Measurements from ENCODE around the gene PWWP2B. TPM values are rescaled to one million over a fixed set of nuclear protein-coding genes. Genes with fewer than 3 reads are reported as not detected.
"Not testable (repeated sequence)": the region's sequence is repeated elsewhere in the genome, so short reads cannot be mapped to it uniquely, and the experiment has no call there.

The PWWP2B gene
- total RNA-seq, 1 donor from 2014 or later, result 13.3 TPM

- no peak for ATAC-seq
- no peak for DNase-seq (ENCODE audit: low spot score)
- intact Hi-C loops (cut with DNase I), result no loop called here
These were observed 37.5 kb downstream of the PWWP2B start for GRCh38 chr10:132434405-132435005.

- intact Hi-C loops (cut with DNase I); DNase-seq (ENCODE audit: low spot score): not testable (repeated sequence)
These were observed 38.3 kb downstream of the PWWP2B start for GRCh38 chr10:132435320-132435719.

GRCh38 chr10:132436096-132436495 is 39.1 kb downstream of the PWWP2B start:
- intact Hi-C loops (cut with DNase I); ATAC-seq; DNase-seq (ENCODE audit: low spot score): not testable (repeated sequence)

More at GRCh38 chr10:132435320-132435719, 38.3 kb downstream of the PWWP2B start:
- ATAC-seq, result not testable (repeated sequence)

- DNase-seq (ENCODE audit: low spot score) (no peak), ATAC-seq (no peak)
- intact Hi-C loops (cut with DNase I), result no loop called here
These were observed 39.9 kb downstream of the PWWP2B start for GRCh38 chr10:132436861-132437410.

- no peak for ATAC-seq
- DNase-seq (ENCODE audit: low spot score), result no peak
- intact Hi-C loops (cut with DNase I), result no loop called here
These were observed 40.5 kb downstream of the PWWP2B start for GRCh38 chr10:132437541-132437950.

GRCh38 chr10:132438091-132439024 is 41.4 kb downstream of the PWWP2B start:
- DNase-seq (ENCODE audit: low spot score) (no peak), ATAC-seq (peak; percentile 42)
- intact Hi-C loops (cut with DNase I), result no loop called here

GRCh38 chr10:132439025-132439388 is 42.0 kb downstream of the PWWP2B start:
- intact Hi-C loops (cut with DNase I), result no loop called here
- DNase-seq (ENCODE audit: low spot score) (no peak), ATAC-seq (peak; percentile 15)

- DNase-seq (ENCODE audit: low spot score) (no peak), ATAC-seq (no peak)
- intact Hi-C loops (cut with DNase I), result no loop called here
These were observed 42.6 kb downstream of the PWWP2B start for GRCh38 chr10:132439424-132440163.

- intact Hi-C loops (cut with DNase I), result no loop called here
- no peak for ATAC-seq
- no peak for DNase-seq (ENCODE audit: low spot score)
These were observed 44.0 kb downstream of the PWWP2B start for GRCh38 chr10:132440791-132441565.

- intact Hi-C loops (cut with DNase I), result no loop called here
- DNase-seq (ENCODE audit: low spot score), result no peak
- no peak for ATAC-seq
These were observed 45.0 kb downstream of the PWWP2B start for GRCh38 chr10:132441818-132442524.

GRCh38 chr10:132442636-132443035 is 45.6 kb downstream of the PWWP2B start:
- intact Hi-C loops (cut with DNase I), result no loop called here
- DNase-seq (ENCODE audit: low spot score), result no peak
- no peak for ATAC-seq

GRCh38 chr10:132443605-132443982 is 46.6 kb downstream of the PWWP2B start:
- ATAC-seq, result no peak
- intact Hi-C loops (cut with DNase I), result no loop called here
- no peak for DNase-seq (ENCODE audit: low spot score)

GRCh38 chr10:132443983-132444876 is 47.2 kb downstream of the PWWP2B start:
- DNase-seq (ENCODE audit: low spot score) (no peak), ATAC-seq (no peak)
- intact Hi-C loops (cut with DNase I), result no loop called here

GRCh38 chr10:132444877-132445351 is 47.9 kb downstream of the PWWP2B start:
- DNase-seq (ENCODE audit: low spot score), result no peak
- no peak for ATAC-seq
- intact Hi-C loops (cut with DNase I), result no loop called here

GRCh38 chr10:132445516-132446194 is 48.7 kb downstream of the PWWP2B start:
- DNase-seq (ENCODE audit: low spot score) (no peak), ATAC-seq (no peak)
- intact Hi-C loops (cut with DNase I), result no loop called here

- ATAC-seq (no peak), DNase-seq (ENCODE audit: low spot score) (no peak)
- intact Hi-C loops (cut with DNase I), result no loop called here
These were observed 49.2 kb downstream of the PWWP2B start for GRCh38 chr10:132446195-132446581.

Measured in sciatic nerve (tissue), 2 donors.